Endodermal cell (in vitro differentiated cells): ENCODE measurements around the gene THAP2. TPM values are rescaled to one million over a fixed set of nuclear protein-coding genes. Genes with fewer than 3 reads are reported as not detected.
"Not testable (repeated sequence)": the region's sequence is repeated elsewhere in the genome, so short reads cannot be mapped to it uniquely, and the experiment has no call there.

Experiments used
- DNase-seq: peaks from one replicate; pipeline ENCODE4 v3.0.0-alpha.2; 2017
- H3K27ac ChIP-seq: 2 replicates; pipeline ENCODE4 v1.5.1; 2013; ENCODE audit warnings: mild to moderate bottlenecking, low read depth, low read length, moderate library complexity
- H3K27me3 ChIP-seq: 2 replicates; pipeline ENCODE4 v1.6.1; 2013; ENCODE audit warnings: mild to moderate bottlenecking, low read length, moderate library complexity; ENCODE audit not compliant: insufficient read depth, control insufficient read depth, poor library complexity, severe bottlenecking
- H3K36me3 ChIP-seq: 2 replicates; pipeline ENCODE4 v1.7.0; 2013; ENCODE audit warnings: mild to moderate bottlenecking, low read length, moderate library complexity; ENCODE audit not compliant: control insufficient read depth, insufficient read depth
- H3K4me1 ChIP-seq: one replicate; pipeline ENCODE4 v1.7.0; 2013; ENCODE audit warnings: low read length; ENCODE audit not compliant: control insufficient read depth, insufficient read depth
- H3K4me3 ChIP-seq: 2 replicates; pipeline ENCODE4 v1.5.1; 2013; ENCODE audit warnings: mild to moderate bottlenecking, low read length, moderate library complexity
- H3K9ac ChIP-seq: 2 replicates; pipeline ENCODE4 v1.6.1; 2013; ENCODE audit warnings: mild to moderate bottlenecking, low read length, moderate library complexity; ENCODE audit not compliant: poor library complexity, severe bottlenecking; ENCODE audit errors: extremely low read depth
- H3K9me3 ChIP-seq: 2 replicates; pipeline ENCODE4 v1.6.1; 2013; ENCODE audit warnings: mild to moderate bottlenecking, low read length, moderate library complexity; ENCODE audit not compliant: control insufficient read depth
- H3K27ac Mint-ChIP-seq: 2 replicates; pipeline ENCODE4 v1.8.0; 2020; ENCODE audit warnings: mixed read lengths
- H3K27me3 Mint-ChIP-seq: 2 replicates; pipeline ENCODE4 v1.8.0; 2021; ENCODE audit warnings: mild to moderate bottlenecking, mixed read lengths; ENCODE audit not compliant: insufficient read depth
- H3K36me3 Mint-ChIP-seq: 2 replicates; pipeline ENCODE4 v1.8.0; 2020; ENCODE audit warnings: low read depth, mixed read lengths
- H3K4me1 Mint-ChIP-seq: 2 replicates; pipeline ENCODE4 v1.8.0; 2020; ENCODE audit warnings: mixed read lengths
- H3K4me3 Mint-ChIP-seq: 2 replicates; pipeline ENCODE4 v1.8.0; 2020; ENCODE audit warnings: mild to moderate bottlenecking, moderate library complexity, mixed read lengths
- H3K9me3 Mint-ChIP-seq: 2 replicates; pipeline ENCODE4 v1.8.0; 2020; ENCODE audit warnings: mild to moderate bottlenecking, mixed read lengths
- CTCF ChIP-seq: fragments of 200-600 bp; sonication (generic); conservative IDR thresholded peaks from 2 replicates; pipeline ENCODE4 v1.5.0; 2021; ENCODE audit warnings: antibody characterized with exemption, mild to moderate bottlenecking
- WGBS, 2 experiments: methylation state at CpG; one replicate each; pipeline versions ENCODE4 v1.1.5 to v1.1.7; 2013; ENCODE audit warnings: missing lambda C conversion rate in 2 of 2, mixed read lengths in 1 of 2; ENCODE audit not compliant: insufficient coverage in 1 of 2, insufficient read length in 1 of 2; 5-methylcytosine and 5-hydroxymethylcytosine counted together
- total RNA-seq, 2 donors: library from RNA; stranded (reverse); fragmentation: NEBNext Ultra II Directional in 1 of 2; extraction: Animal tissue kit (Norgen Biotek cat#: 25700) in 1 of 2; gene quantifications; 2 replicates in 1 of 2; 3 replicates in 1 of 2; pipeline ENCODE4 v1.2.1, GENCODE V29; 2021

Gene THAP2
- total RNA-seq, 2 donors from 2014 or later: 7.2 to 9.3 TPM

GRCh38 chr12:71694099-71694820 is 30.2 kb downstream of the THAP2 start:
- WGBS, 2 experiments: 97% methylated on average over 1 of the region's 1 CpG; no CpG with 5 or more reads in 1 of the 2 experiments
- TF ChIP-seq CTCF: no peak
- no peak overlapping the region for H3K27ac Mint-ChIP-seq
- H3K27ac ChIP-seq: no peak overlapping the region
- peaks cover 13% of the 10 kb centered on the region for H3K4me1 Mint-ChIP-seq
- peaks cover 30% of the 10 kb centered on the region for H3K36me3 ChIP-seq
- H3K9me3 ChIP-seq: no peaks in the 10 kb centered on the region
- no peak overlapping the region for H3K4me3 ChIP-seq
- no peaks in the 10 kb centered on the region for H3K9me3 Mint-ChIP-seq
- peaks cover 22% of the 10 kb centered on the region for H3K36me3 Mint-ChIP-seq
- DNase-seq: no peak
- no peaks in the 10 kb centered on the region for H3K4me1 ChIP-seq
- no peaks in the 10 kb centered on the region for H3K27me3 ChIP-seq
- H3K9ac ChIP-seq: no peak overlapping the region
- no peak overlapping the region for H3K4me3 Mint-ChIP-seq
- H3K27me3 Mint-ChIP-seq: no peaks in the 10 kb centered on the region

DNA sequence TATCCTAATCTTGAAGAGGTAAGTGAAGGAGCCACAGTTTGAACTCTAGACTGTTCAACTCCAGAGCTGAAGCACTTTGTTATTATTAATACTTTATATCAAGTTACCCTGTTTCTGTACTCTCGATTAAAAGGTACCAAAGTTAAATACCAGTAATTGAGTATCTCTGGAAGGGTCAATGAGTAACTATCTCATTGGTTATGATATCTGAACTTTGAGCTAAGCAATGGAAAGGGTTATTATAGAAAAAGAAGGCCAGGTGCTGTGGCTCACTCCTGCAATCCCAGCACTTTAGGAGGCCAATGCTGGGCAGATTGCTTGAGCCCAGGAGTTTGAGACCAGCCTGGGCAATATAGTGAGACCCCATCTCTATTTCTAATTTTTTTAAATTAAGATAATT is 31.7 kb downstream of the THAP2 start:
- peaks cover 13% of the 10 kb centered on the region for H3K4me1 Mint-ChIP-seq
- WGBS, 2 experiments: 100% methylated on average over 1 of the region's 1 CpG; no CpG with 5 or more reads in 1 of the 2 experiments
- peaks cover 30% of the 10 kb centered on the region for H3K36me3 Mint-ChIP-seq
- Histone ChIP-seq H3K27me3 (no peaks in the 10 kb centered on the region), H3K27ac (no peak overlapping the region), H3K4me3 (no peak overlapping the region), H3K9ac (no peak overlapping the region), H3K36me3 (peaks cover 38% of the 10 kb centered on the region), H3K9me3 (no peaks in the 10 kb centered on the region), H3K4me1 (no peaks in the 10 kb centered on the region)
- H3K27ac Mint-ChIP-seq: no peak overlapping the region
- H3K27me3 Mint-ChIP-seq: no peaks in the 10 kb centered on the region
- H3K9me3 Mint-ChIP-seq: no peaks in the 10 kb centered on the region
- H3K4me3 Mint-ChIP-seq: no peak overlapping the region
- TF ChIP-seq CTCF: no peak
- no peak for DNase-seq

DNA sequence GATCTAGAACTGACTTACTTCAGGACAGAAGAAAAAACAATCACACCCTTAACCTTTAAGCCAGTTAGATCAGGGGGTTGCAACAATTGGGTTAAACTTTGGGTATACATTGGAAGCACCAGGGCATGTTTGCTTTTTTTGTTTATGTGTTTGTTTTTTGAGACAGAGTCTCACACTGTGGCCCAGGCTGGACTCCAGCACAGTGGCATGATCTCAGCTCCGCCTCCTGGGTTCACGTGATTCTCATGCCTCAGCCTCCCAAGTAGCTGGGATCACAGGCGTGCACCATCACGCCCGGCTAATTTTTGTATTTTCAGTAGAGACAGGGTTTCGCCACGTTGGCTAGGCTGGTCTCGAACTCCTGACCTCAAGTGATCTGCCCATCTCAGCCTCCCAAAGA is 38.1 kb downstream of the THAP2 start:
- H3K27ac ChIP-seq, H3K4me1 Mint-ChIP-seq, H3K27me3 ChIP-seq, DNase-seq, H3K4me3 ChIP-seq, H3K9me3 ChIP-seq, H3K27ac Mint-ChIP-seq, H3K4me3 Mint-ChIP-seq, H3K27me3 Mint-ChIP-seq, H3K4me1 ChIP-seq, H3K9ac ChIP-seq, H3K9me3 Mint-ChIP-seq: not testable (repeated sequence)
- peaks cover 36% of the 10 kb centered on the region for H3K36me3 Mint-ChIP-seq
- peaks cover 50% of the 10 kb centered on the region for H3K36me3 ChIP-seq
- WGBS, 2 experiments: 82 to 91% methylated on average over 8 of the region's 8 CpGs
